22Rv1 (cell line): ENCODE measurements around the gene TMEM123.

Source experiments
- H3K27ac ChIP-seq: fragments of 450-650 bp; 2 replicates; pipeline ENCODE4 v1.5.1; 2017
- CTCF ChIP-seq: fragments of 450-650 bp; IDR thresholded peaks from 2 replicates; pipeline ENCODE4 v1.5.1; 2017; ENCODE audit warnings: mild to moderate bottlenecking
- ZFX ChIP-seq: fragments of 450-650 bp; IDR thresholded peaks from 2 replicates; pipeline ENCODE4 v1.6.1; 2017; ENCODE audit warnings: antibody characterized with exemption, borderline replicate concordance

Gene TMEM123

GRCh38 chr11:102375720-102376399 is 76.7 kb downstream of the TMEM123 start:
- peak overlapping the region; percentile 82 for H3K27ac ChIP-seq
- no peak for TF ChIP-seq CTCF
- no peak for TF ChIP-seq ZFX

- peak overlapping the region; percentile 82 for H3K27ac ChIP-seq
Measured at GRCh38 chr11:102374633-102375424, 77.7 kb downstream of the TMEM123 start.

- no peak overlapping the region for H3K27ac ChIP-seq
- TF ChIP-seq CTCF (no peak), ZFX (no peak)
Measured at GRCh38 chr11:102368472-102368871, 84.1 kb downstream of the TMEM123 start.

GRCh38 chr11:102367364-102367763 is 85.2 kb downstream of the TMEM123 start:
- H3K27ac ChIP-seq: no peak overlapping the region
- TF ChIP-seq CTCF (peak; percentile 36), ZFX (no peak)

- no peak overlapping the region for H3K27ac ChIP-seq
- TF ChIP-seq ZFX (no peak), CTCF (no peak)
Measured at GRCh38 chr11:102364991-102365390, 87.6 kb downstream of the TMEM123 start.

- H3K27ac ChIP-seq: no peak overlapping the region
- TF ChIP-seq ZFX (no peak), CTCF (no peak)
Measured at GRCh38 chr11:102361086-102362031, 91.2 kb downstream of the TMEM123 start.

GRCh38 chr11:102360681-102361080 is 91.9 kb downstream of the TMEM123 start:
- no peak for TF ChIP-seq CTCF
- H3K27ac ChIP-seq: no peak overlapping the region
